Measurements from ENCODE around the gene MAPRE3.

DNA sequence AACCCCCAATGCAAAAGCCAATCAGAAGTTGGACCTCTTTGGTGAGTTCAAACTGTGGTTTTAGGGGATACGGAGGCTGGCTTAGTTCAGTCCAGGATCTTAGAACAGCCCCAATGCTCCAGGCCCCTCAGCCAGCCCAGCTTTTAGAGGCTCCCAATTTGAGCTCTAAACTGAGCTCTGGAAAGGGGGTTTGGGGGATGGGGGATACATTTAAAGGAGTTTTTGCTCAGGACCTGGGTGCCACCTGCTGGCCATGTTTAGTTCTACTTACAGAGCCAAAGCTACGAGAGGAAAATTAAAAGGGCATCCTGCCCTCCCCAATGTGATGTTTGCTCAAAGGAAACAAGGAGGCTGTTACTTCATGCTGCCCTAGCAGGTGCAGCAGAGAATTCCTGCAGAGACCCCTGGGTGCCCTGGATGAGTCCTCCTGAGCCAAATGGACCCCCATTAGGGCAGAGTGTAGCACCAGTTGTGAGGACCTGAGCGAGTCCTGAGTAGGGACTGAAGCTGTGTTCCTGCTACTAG is 46.4 kb downstream of the MAPRE3 start:
- TF ChIP-seq, protein P1, sequence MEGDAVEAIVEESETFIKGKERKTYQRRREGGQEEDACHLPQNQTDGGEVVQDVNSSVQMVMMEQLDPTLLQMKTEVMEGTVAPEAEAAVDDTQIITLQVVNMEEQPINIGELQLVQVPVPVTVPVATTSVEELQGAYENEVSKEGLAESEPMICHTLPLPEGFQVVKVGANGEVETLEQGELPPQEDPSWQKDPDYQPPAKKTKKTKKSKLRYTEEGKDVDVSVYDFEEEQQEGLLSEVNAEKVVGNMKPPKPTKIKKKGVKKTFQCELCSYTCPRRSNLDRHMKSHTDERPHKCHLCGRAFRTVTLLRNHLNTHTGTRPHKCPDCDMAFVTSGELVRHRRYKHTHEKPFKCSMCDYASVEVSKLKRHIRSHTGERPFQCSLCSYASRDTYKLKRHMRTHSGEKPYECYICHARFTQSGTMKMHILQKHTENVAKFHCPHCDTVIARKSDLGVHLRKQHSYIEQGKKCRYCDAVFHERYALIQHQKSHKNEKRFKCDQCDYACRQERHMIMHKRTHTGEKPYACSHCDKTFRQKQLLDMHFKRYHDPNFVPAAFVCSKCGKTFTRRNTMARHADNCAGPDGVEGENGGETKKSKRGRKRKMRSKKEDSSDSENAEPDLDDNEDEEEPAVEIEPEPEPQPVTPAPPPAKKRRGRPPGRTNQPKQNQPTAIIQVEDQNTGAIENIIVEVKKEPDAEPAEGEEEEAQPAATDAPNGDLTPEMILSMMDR (IDR thresholded peaks at IDR 0.05), result peak; percentile 71
- TF ChIP-seq, protein P2, sequence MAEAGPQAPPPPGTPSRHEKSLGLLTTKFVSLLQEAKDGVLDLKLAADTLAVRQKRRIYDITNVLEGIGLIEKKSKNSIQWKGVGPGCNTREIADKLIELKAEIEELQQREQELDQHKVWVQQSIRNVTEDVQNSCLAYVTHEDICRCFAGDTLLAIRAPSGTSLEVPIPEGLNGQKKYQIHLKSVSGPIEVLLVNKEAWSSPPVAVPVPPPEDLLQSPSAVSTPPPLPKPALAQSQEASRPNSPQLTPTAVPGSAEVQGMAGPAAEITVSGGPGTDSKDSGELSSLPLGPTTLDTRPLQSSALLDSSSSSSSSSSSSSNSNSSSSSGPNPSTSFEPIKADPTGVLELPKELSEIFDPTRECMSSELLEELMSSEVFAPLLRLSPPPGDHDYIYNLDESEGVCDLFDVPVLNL (CRISPR knock-in tag; IDR thresholded peaks at IDR 0.05; ENCODE audit: borderline replicate concordance, low read depth), result no peak
- TF ChIP-seq TCF7 (CRISPR knock-in tag; IDR thresholded peaks at IDR 0.05; ENCODE audit: low read depth), result no peak
- TF ChIP-seq, protein P3, sequence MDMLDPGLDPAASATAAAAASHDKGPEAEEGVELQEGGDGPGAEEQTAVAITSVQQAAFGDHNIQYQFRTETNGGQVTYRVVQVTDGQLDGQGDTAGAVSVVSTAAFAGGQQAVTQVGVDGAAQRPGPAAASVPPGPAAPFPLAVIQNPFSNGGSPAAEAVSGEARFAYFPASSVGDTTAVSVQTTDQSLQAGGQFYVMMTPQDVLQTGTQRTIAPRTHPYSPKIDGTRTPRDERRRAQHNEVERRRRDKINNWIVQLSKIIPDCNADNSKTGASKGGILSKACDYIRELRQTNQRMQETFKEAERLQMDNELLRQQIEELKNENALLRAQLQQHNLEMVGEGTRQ (CRISPR knock-in tag; IDR thresholded peaks at IDR 0.05), result no peak
- TF ChIP-seq, protein P4, sequence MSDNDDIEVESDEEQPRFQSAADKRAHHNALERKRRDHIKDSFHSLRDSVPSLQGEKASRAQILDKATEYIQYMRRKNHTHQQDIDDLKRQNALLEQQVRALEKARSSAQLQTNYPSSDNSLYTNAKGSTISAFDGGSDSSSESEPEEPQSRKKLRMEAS (CRISPR knock-in tag; IDR thresholded peaks at IDR 0.05), result no peak
- TF ChIP-seq, protein P5, sequence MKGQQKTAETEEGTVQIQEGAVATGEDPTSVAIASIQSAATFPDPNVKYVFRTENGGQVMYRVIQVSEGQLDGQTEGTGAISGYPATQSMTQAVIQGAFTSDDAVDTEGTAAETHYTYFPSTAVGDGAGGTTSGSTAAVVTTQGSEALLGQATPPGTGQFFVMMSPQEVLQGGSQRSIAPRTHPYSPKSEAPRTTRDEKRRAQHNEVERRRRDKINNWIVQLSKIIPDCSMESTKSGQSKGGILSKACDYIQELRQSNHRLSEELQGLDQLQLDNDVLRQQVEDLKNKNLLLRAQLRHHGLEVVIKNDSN (CRISPR knock-in tag; IDR thresholded peaks at IDR 0.05), result no peak
- TF ChIP-seq, protein P6, sequence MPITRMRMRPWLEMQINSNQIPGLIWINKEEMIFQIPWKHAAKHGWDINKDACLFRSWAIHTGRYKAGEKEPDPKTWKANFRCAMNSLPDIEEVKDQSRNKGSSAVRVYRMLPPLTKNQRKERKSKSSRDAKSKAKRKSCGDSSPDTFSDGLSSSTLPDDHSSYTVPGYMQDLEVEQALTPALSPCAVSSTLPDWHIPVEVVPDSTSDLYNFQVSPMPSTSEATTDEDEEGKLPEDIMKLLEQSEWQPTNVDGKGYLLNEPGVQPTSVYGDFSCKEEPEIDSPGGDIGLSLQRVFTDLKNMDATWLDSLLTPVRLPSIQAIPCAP (CRISPR knock-in tag; IDR thresholded peaks at IDR 0.05), result no peak

Data from WTC11 (cell line).